Endodermal cell (in vitro differentiated cells): ENCODE data around the gene SLC4A5. TPM values are rescaled to one million over a fixed set of nuclear protein-coding genes. Genes with fewer than 3 reads are reported as not detected.
A peak's percentile ranks its signal among the peaks of the same experiment; 100 is the strongest.

Source experiments
- DNase-seq: peaks from one replicate; pipeline ENCODE4 v3.0.0-alpha.2; 2017
- H3K27ac ChIP-seq: 2 replicates; pipeline ENCODE4 v1.5.1; 2013; ENCODE audit warnings: mild to moderate bottlenecking, low read depth, low read length, moderate library complexity
- H3K27me3 ChIP-seq: 2 replicates; pipeline ENCODE4 v1.6.1; 2013; ENCODE audit warnings: mild to moderate bottlenecking, low read length, moderate library complexity; ENCODE audit not compliant: insufficient read depth, control insufficient read depth, poor library complexity, severe bottlenecking
- H3K36me3 ChIP-seq: 2 replicates; pipeline ENCODE4 v1.7.0; 2013; ENCODE audit warnings: mild to moderate bottlenecking, low read length, moderate library complexity; ENCODE audit not compliant: control insufficient read depth, insufficient read depth
- H3K4me1 ChIP-seq: one replicate; pipeline ENCODE4 v1.7.0; 2013; ENCODE audit warnings: low read length; ENCODE audit not compliant: control insufficient read depth, insufficient read depth
- H3K4me3 ChIP-seq: 2 replicates; pipeline ENCODE4 v1.5.1; 2013; ENCODE audit warnings: mild to moderate bottlenecking, low read length, moderate library complexity
- H3K9ac ChIP-seq: 2 replicates; pipeline ENCODE4 v1.6.1; 2013; ENCODE audit warnings: mild to moderate bottlenecking, low read length, moderate library complexity; ENCODE audit not compliant: poor library complexity, severe bottlenecking; ENCODE audit errors: extremely low read depth
- H3K9me3 ChIP-seq: 2 replicates; pipeline ENCODE4 v1.6.1; 2013; ENCODE audit warnings: mild to moderate bottlenecking, low read length, moderate library complexity; ENCODE audit not compliant: control insufficient read depth
- H3K27ac Mint-ChIP-seq: 2 replicates; pipeline ENCODE4 v1.8.0; 2020; ENCODE audit warnings: mixed read lengths
- H3K27me3 Mint-ChIP-seq: 2 replicates; pipeline ENCODE4 v1.8.0; 2021; ENCODE audit warnings: mild to moderate bottlenecking, mixed read lengths; ENCODE audit not compliant: insufficient read depth
- H3K36me3 Mint-ChIP-seq: 2 replicates; pipeline ENCODE4 v1.8.0; 2020; ENCODE audit warnings: low read depth, mixed read lengths
- H3K4me1 Mint-ChIP-seq: 2 replicates; pipeline ENCODE4 v1.8.0; 2020; ENCODE audit warnings: mixed read lengths
- H3K4me3 Mint-ChIP-seq: 2 replicates; pipeline ENCODE4 v1.8.0; 2020; ENCODE audit warnings: mild to moderate bottlenecking, moderate library complexity, mixed read lengths
- H3K9me3 Mint-ChIP-seq: 2 replicates; pipeline ENCODE4 v1.8.0; 2020; ENCODE audit warnings: mild to moderate bottlenecking, mixed read lengths
- CTCF ChIP-seq: fragments of 200-600 bp; sonication (generic); conservative IDR thresholded peaks from 2 replicates; pipeline ENCODE4 v1.5.0; 2021; ENCODE audit warnings: antibody characterized with exemption, mild to moderate bottlenecking
- WGBS, 2 experiments: methylation state at CpG; one replicate each; pipeline versions ENCODE4 v1.1.5 to v1.1.7; 2013; ENCODE audit warnings: missing lambda C conversion rate in 2 of 2, mixed read lengths in 1 of 2; ENCODE audit not compliant: insufficient coverage in 1 of 2, insufficient read length in 1 of 2; 5-methylcytosine and 5-hydroxymethylcytosine counted together
- long read RNA-seq, 4 experiments: library from polyadenylated mRNA in 2 of 4; library from RNA in 1 of 4; library from capped mRNA in 1 of 4; stranded (forward) in 3 of 4; unstranded in 1 of 4; transcript quantifications; one replicate each; pipeline ENCODE4 v2.0.0, GENCODE V29; 2020 to 2021; ENCODE audit warnings: inconsistent platforms in 1 of 4
- polyA plus RNA-seq, 2 experiments: library from polyadenylated mRNA; stranded (reverse); fragments of 50-300 nt; gene quantifications; one replicate each; pipeline ENCODE4 v1.2.3, GENCODE V29; 2013
- total RNA-seq, 2 donors: library from RNA; stranded (reverse); fragmentation: NEBNext Ultra II Directional in 1 of 2; extraction: Animal tissue kit (Norgen Biotek cat#: 25700) in 1 of 2; gene quantifications; 2 replicates in 1 of 2; 3 replicates in 1 of 2; pipeline ENCODE4 v1.2.1, GENCODE V29; 2021

The SLC4A5 gene
- total RNA-seq, result 1 to 10 TPM; 2.5 to 3.7 TPM
- polyA plus RNA-seq (2013, experiment 1 of 2), result 2.0 TPM
- 1.7 TPM for polyA plus RNA-seq (2013, experiment 2 of 2)
- long read RNA-seq, experiment 1, result 0 reads
- long read RNA-seq, experiment 2, result 0 reads
- long read RNA-seq, experiment 3, partial matches to known transcripts, result 0 of 1 reads
- long read RNA-seq, experiment 3, other reads (novel, unspliced or antisense), result 1 of 1 reads
- long read RNA-seq, experiment 4, result 0 reads

GRCh38 chr2:74343316-74343715, at the start of gene SLC4A5:
Gene SLC4A5 (minus strand): TSS chr2:74343416. CDS start chr2:74315023, 28,393 bp downstream.
- H3K4me1 Mint-ChIP-seq, result peaks cover 9% of the 10 kb centered on the region
- H3K27ac ChIP-seq, result no peak within 1 kb of the TSS
- no peaks in the 10 kb centered on the region for H3K36me3 Mint-ChIP-seq
- H3K9me3 Mint-ChIP-seq, result no peaks in the 10 kb centered on the region
- no peak for TF ChIP-seq CTCF
- H3K27ac Mint-ChIP-seq, result no peak within 1 kb of the TSS
- H3K27me3 ChIP-seq, result no peaks in the 10 kb centered on the region
- no peaks in the 10 kb centered on the region for H3K4me1 ChIP-seq
- WGBS, 2 experiments, result 87 to 100% methylated on average over 2 of the region's 2 CpGs
- no peak within 1 kb of the TSS for H3K4me3 ChIP-seq
- H3K4me3 Mint-ChIP-seq, result no peak within 1 kb of the TSS
- no peak within 1 kb of the TSS for H3K9ac ChIP-seq
- DNase-seq, result peak; percentile 7
- H3K36me3 ChIP-seq, result no peaks in the 10 kb centered on the region
- H3K27me3 Mint-ChIP-seq, result peaks cover 4% of the 10 kb centered on the region
- no peaks in the 10 kb centered on the region for H3K9me3 ChIP-seq

GRCh38 chr2:74392449-74392743, 49.2 kb upstream of the SLC4A5 start:
- peak overlapping the region; percentile 38 for H3K27ac Mint-ChIP-seq
- H3K4me3 Mint-ChIP-seq, result peak overlapping the region; percentile 83
- Histone ChIP-seq H3K9me3 (no peaks in the 10 kb centered on the region), H3K27me3 (no peaks in the 10 kb centered on the region), H3K4me3 (peak overlapping the region; percentile 93), H3K27ac (no peak overlapping the region), H3K4me1 (no peaks in the 10 kb centered on the region), H3K36me3 (peaks cover 6% of the 10 kb centered on the region), H3K9ac (no peak overlapping the region)
- no peak for TF ChIP-seq CTCF
- H3K27me3 Mint-ChIP-seq, result peaks cover 2% of the 10 kb centered on the region
- WGBS, 2 experiments, result 83 to 85% methylated on average over 8 to 13 of the region's 13 CpGs
- no peaks in the 10 kb centered on the region for H3K36me3 Mint-ChIP-seq
- H3K4me1 Mint-ChIP-seq, result peaks cover 7% of the 10 kb centered on the region
- no peaks in the 10 kb centered on the region for H3K9me3 Mint-ChIP-seq
- DNase-seq, result no peak

GRCh38 chr2:74391580-74392448, 48.6 kb upstream of the SLC4A5 start:
- Mint-ChIP-seq H3K36me3 (no peaks in the 10 kb centered on the region), H3K27ac (peak overlapping the region; percentile 99), H3K9me3 (no peaks in the 10 kb centered on the region), H3K4me3 (peak overlapping the region; percentile 83), H3K4me1 (peaks cover 7% of the 10 kb centered on the region), H3K27me3 (peaks cover 2% of the 10 kb centered on the region)
- Histone ChIP-seq H3K4me1 (no peaks in the 10 kb centered on the region), H3K4me3 (peak overlapping the region; percentile 93), H3K27me3 (no peaks in the 10 kb centered on the region), H3K27ac (peak overlapping the region; percentile 99), H3K36me3 (peaks cover 6% of the 10 kb centered on the region), H3K9me3 (no peaks in the 10 kb centered on the region), H3K9ac (peak overlapping the region; percentile 95)
- DNase-seq, result peak; percentile 98
- peak; percentile 99 for TF ChIP-seq CTCF
- 3 to 7% methylated on average over 25 to 62 of the region's 62 CpGs for WGBS, 2 experiments
